ENCODE data around the gene GTF3C4. TPM values are rescaled to one million over a fixed set of nuclear protein-coding genes. Genes with fewer than 3 reads are reported as not detected.

GTF3C4 gene
- total RNA-seq, 1 donor from 2014 or later = 41.9 TPM

GRCh38 chr9:132725306-132725705, 55.0 kb downstream of the GTF3C4 start:
- H3K4me3 Mint-ChIP-seq = no peak overlapping the region
- H3K36me3 Mint-ChIP-seq (ENCODE audit: low read depth) = no peaks in the 10 kb centered on the region
- peaks cover 9% of the 10 kb centered on the region for H3K4me1 Mint-ChIP-seq
- no peak for DNase-seq (ENCODE audit: low read depth, low spot score)
- no peaks in the 10 kb centered on the region for H3K27me3 Mint-ChIP-seq (ENCODE audit: low read depth)
- no peak overlapping the region for H3K27ac Mint-ChIP-seq (ENCODE audit: unreplicated experiment)
- H3K9me3 Mint-ChIP-seq = no peaks in the 10 kb centered on the region
- no peak for TF ChIP-seq CTCF (conservative IDR thresholded peaks at IDR 0.05)

- Mint-ChIP-seq H3K27ac (ENCODE audit: unreplicated experiment) (no peak overlapping the region), H3K4me1 (peaks cover 9% of the 10 kb centered on the region), H3K27me3 (ENCODE audit: low read depth) (no peaks in the 10 kb centered on the region), H3K9me3 (no peaks in the 10 kb centered on the region), H3K36me3 (ENCODE audit: low read depth) (no peaks in the 10 kb centered on the region), H3K4me3 (no peak overlapping the region)
- no peak for TF ChIP-seq CTCF (conservative IDR thresholded peaks at IDR 0.05)
- DNase-seq (ENCODE audit: low read depth, low spot score) = no peak
These were observed 56.4 kb downstream of the GTF3C4 start for GRCh38 chr9:132726576-132727130.

- no peaks in the 10 kb centered on the region for H3K36me3 Mint-ChIP-seq (ENCODE audit: low read depth)
- H3K9me3 Mint-ChIP-seq = no peaks in the 10 kb centered on the region
- DNase-seq (ENCODE audit: low read depth, low spot score) = no peak
- no peak overlapping the region for H3K4me3 Mint-ChIP-seq
- peaks cover 19% of the 10 kb centered on the region for H3K4me1 Mint-ChIP-seq
- H3K27ac Mint-ChIP-seq (ENCODE audit: unreplicated experiment) = no peak overlapping the region
- no peak for TF ChIP-seq CTCF (conservative IDR thresholded peaks at IDR 0.05)
- no peaks in the 10 kb centered on the region for H3K27me3 Mint-ChIP-seq (ENCODE audit: low read depth)
These were observed 57.8 kb downstream of the GTF3C4 start for GRCh38 chr9:132728071-132728470.

GRCh38 chr9:132728497-132728896, 58.2 kb downstream of the GTF3C4 start:
- Mint-ChIP-seq H3K27me3 (ENCODE audit: low read depth) (no peaks in the 10 kb centered on the region), H3K4me1 (peaks cover 20% of the 10 kb centered on the region), H3K36me3 (ENCODE audit: low read depth) (no peaks in the 10 kb centered on the region), H3K9me3 (no peaks in the 10 kb centered on the region), H3K27ac (ENCODE audit: unreplicated experiment) (no peak overlapping the region), H3K4me3 (no peak overlapping the region)
- no peak for TF ChIP-seq CTCF (conservative IDR thresholded peaks at IDR 0.05)
- no peak for DNase-seq (ENCODE audit: low read depth, low spot score)

- DNase-seq (ENCODE audit: low read depth, low spot score) = no peak
- peaks cover 20% of the 10 kb centered on the region for H3K4me1 Mint-ChIP-seq
- no peaks in the 10 kb centered on the region for H3K9me3 Mint-ChIP-seq
- H3K36me3 Mint-ChIP-seq (ENCODE audit: low read depth) = no peaks in the 10 kb centered on the region
- H3K27ac Mint-ChIP-seq (ENCODE audit: unreplicated experiment) = no peak overlapping the region
- TF ChIP-seq CTCF (conservative IDR thresholded peaks at IDR 0.05) = no peak
- H3K27me3 Mint-ChIP-seq (ENCODE audit: low read depth) = no peaks in the 10 kb centered on the region
- H3K4me3 Mint-ChIP-seq = no peak overlapping the region
These were observed 59.1 kb downstream of the GTF3C4 start for GRCh38 chr9:132729235-132729890.
